ENCODE measurements around the gene POC1A. TPM values are rescaled to one million over a fixed set of nuclear protein-coding genes. Genes with fewer than 3 reads are reported as not detected.

The POC1A gene
- polyA plus RNA-seq, 1 donor (not counting 4 experiments of a cell fraction or from before 2014, with no cell fraction given) = 11.5 TPM

DNA sequence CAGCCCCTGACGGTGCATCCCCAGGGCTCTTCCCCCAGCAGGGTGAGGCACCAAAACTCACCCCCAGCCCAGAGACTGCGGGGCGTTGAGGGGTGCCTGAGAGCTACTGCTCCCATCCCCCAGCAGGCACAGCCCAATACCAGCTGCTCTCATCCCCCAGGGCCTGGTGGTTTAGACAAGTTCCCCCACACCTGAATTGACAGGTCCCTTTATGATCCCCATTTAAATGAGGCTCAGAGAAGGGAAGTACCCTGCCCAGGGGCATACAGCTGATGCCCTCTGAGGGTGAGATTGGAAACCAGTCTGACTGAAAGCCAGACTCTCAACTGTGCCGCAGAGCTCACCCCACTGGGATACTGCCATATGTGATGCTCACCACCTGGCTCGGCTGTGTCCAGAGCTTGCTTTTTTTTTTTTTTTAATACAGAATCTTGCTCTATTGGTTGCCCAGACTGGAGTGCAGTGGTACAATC, 118.0 kb downstream of the POC1A start:
- H3K9me1 ChIP-seq (ENCODE audit: control insufficient read depth, extremely low read depth, insufficient read depth, low read length) = no peaks in the 10 kb centered on the region
- no peaks in the 10 kb centered on the region for H4K20me1 ChIP-seq (ENCODE audit: control insufficient read depth, extremely low read depth, insufficient read depth, low read length)
- DNase-seq (ENCODE audit: low read depth, low spot score) (no peak), FAIRE-seq (peak; percentile 34)
- no peak overlapping the region for H3K9ac ChIP-seq (ENCODE audit: control insufficient read depth, extremely low read depth, insufficient read depth, low read length)
- no peak overlapping the region for H2AFZ ChIP-seq (ENCODE audit: control insufficient read depth, low read length)
- H3K36me3 ChIP-seq (ENCODE audit: control insufficient read depth in 2 of 2, extremely low read depth in 1 of 2, insufficient read depth in 2 of 2, low read length in 2 of 2) = no peaks in the 10 kb centered on the region
- H3K27ac ChIP-seq (ENCODE audit: control insufficient read depth, insufficient read depth, low read length) = no peak overlapping the region
- H3K27me3 ChIP-seq (ENCODE audit: control insufficient read depth, extremely low read depth, insufficient read depth, low read length) = no peaks in the 10 kb centered on the region
- TF ChIP-seq, protein P1, sequence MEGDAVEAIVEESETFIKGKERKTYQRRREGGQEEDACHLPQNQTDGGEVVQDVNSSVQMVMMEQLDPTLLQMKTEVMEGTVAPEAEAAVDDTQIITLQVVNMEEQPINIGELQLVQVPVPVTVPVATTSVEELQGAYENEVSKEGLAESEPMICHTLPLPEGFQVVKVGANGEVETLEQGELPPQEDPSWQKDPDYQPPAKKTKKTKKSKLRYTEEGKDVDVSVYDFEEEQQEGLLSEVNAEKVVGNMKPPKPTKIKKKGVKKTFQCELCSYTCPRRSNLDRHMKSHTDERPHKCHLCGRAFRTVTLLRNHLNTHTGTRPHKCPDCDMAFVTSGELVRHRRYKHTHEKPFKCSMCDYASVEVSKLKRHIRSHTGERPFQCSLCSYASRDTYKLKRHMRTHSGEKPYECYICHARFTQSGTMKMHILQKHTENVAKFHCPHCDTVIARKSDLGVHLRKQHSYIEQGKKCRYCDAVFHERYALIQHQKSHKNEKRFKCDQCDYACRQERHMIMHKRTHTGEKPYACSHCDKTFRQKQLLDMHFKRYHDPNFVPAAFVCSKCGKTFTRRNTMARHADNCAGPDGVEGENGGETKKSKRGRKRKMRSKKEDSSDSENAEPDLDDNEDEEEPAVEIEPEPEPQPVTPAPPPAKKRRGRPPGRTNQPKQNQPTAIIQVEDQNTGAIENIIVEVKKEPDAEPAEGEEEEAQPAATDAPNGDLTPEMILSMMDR (optimal IDR thresholded peaks at IDR 0.05 in 1 of 3, IDR thresholded peaks at IDR 0.05 in 1 of 3, conservative IDR thresholded peaks at IDR 0.05 in 1 of 3; ENCODE audit: extremely low read depth in 1 of 3, insufficient read depth in 2 of 3, low read length in 3 of 3) = no peak
- no peak for TF ChIP-seq EZH2 (IDR thresholded peaks at IDR 0.05; ENCODE audit: low read length)
- H3K9me3 ChIP-seq (ENCODE audit: control insufficient read depth, low read depth, low read length) = peaks cover 3% of the 10 kb centered on the region
- peaks cover 37% of the 10 kb centered on the region for H3K4me1 ChIP-seq (ENCODE audit: control insufficient read depth, extremely low read depth, insufficient read depth, low read length)
- no peak overlapping the region for H3K4me2 ChIP-seq (ENCODE audit: control insufficient read depth, extremely low read depth, insufficient read depth, low read depth, low read length)
- no peaks in the 10 kb centered on the region for H3K79me2 ChIP-seq (ENCODE audit: control insufficient read depth, insufficient read depth, low read length)
- no peak overlapping the region for H3K4me3 ChIP-seq (ENCODE audit: control insufficient read depth in 2 of 3, extremely low read depth in 1 of 3, insufficient read depth in 2 of 3, low read depth in 1 of 3, low read length in 3 of 3)
- dilution Hi-C loops (cut with MboI; ENCODE audit: extremely low pct_ligation_motif_present, low sequenced_read_pairs) = no loop called here

GRCh38 chr3:52034651-52035050, 119.6 kb downstream of the POC1A start:
- no peaks in the 10 kb centered on the region for H3K9me1 ChIP-seq (ENCODE audit: control insufficient read depth, extremely low read depth, insufficient read depth, low read length)
- TF ChIP-seq EZH2 (IDR thresholded peaks at IDR 0.05; ENCODE audit: low read length) = no peak
- TF ChIP-seq, protein P1 (optimal IDR thresholded peaks at IDR 0.05 in 1 of 3, IDR thresholded peaks at IDR 0.05 in 1 of 3, conservative IDR thresholded peaks at IDR 0.05 in 1 of 3; ENCODE audit: extremely low read depth in 1 of 3, insufficient read depth in 2 of 3, low read length in 3 of 3) = no peak
- no peaks in the 10 kb centered on the region for H3K27me3 ChIP-seq (ENCODE audit: control insufficient read depth, extremely low read depth, insufficient read depth, low read length)
- H3K4me2 ChIP-seq (ENCODE audit: control insufficient read depth, extremely low read depth, insufficient read depth, low read depth, low read length) = no peak overlapping the region
- FAIRE-seq (no peak), DNase-seq (ENCODE audit: low read depth, low spot score) (no peak)
- H3K79me2 ChIP-seq (ENCODE audit: control insufficient read depth, insufficient read depth, low read length) = no peaks in the 10 kb centered on the region
- no peak overlapping the region for H3K9ac ChIP-seq (ENCODE audit: control insufficient read depth, extremely low read depth, insufficient read depth, low read length)
- H4K20me1 ChIP-seq (ENCODE audit: control insufficient read depth, extremely low read depth, insufficient read depth, low read length) = no peaks in the 10 kb centered on the region
- H3K4me3 ChIP-seq (ENCODE audit: control insufficient read depth in 2 of 3, extremely low read depth in 1 of 3, insufficient read depth in 2 of 3, low read depth in 1 of 3, low read length in 3 of 3) = no peak overlapping the region
- dilution Hi-C loops (cut with MboI; ENCODE audit: extremely low pct_ligation_motif_present, low sequenced_read_pairs) = no loop called here
- peaks cover 3% of the 10 kb centered on the region for H3K9me3 ChIP-seq (ENCODE audit: control insufficient read depth, low read depth, low read length)
- H3K36me3 ChIP-seq (ENCODE audit: control insufficient read depth in 2 of 2, extremely low read depth in 1 of 2, insufficient read depth in 2 of 2, low read length in 2 of 2) = no peaks in the 10 kb centered on the region
- no peak overlapping the region for H3K27ac ChIP-seq (ENCODE audit: control insufficient read depth, insufficient read depth, low read length)
- H3K4me1 ChIP-seq (ENCODE audit: control insufficient read depth, extremely low read depth, insufficient read depth, low read length) = peaks cover 47% of the 10 kb centered on the region
- H2AFZ ChIP-seq (ENCODE audit: control insufficient read depth, low read length) = no peak overlapping the region

Data from keratinocyte (primary cell).